ENCODE results near the gene VPS33A.

The VPS33A gene

DNA sequence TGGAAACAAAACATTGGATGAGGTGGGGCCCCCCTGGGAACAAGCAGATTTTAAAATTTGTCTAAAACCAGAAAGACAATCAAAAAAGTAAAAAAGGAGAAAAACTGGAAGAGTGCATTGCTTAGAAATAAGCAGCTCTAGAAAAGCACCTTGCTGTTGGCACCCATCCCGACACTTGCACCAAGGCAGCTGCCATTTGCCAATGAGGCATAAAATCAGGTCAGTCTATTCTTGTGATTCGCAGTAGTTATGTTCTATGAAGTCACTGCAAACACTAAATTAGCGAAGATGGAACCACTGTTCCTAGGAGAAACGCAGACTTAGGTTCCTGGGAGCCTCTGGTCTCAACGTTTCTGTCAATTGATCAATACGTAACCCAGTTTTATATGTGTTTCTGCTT, 16.2 kb downstream of the VPS33A start:
- DNase-seq = no peak

- DNase-seq = no peak
These were observed 20.7 kb downstream of the VPS33A start for GRCh38 chr12:122245553-122245952.

- no peak for DNase-seq
These were observed 21.5 kb downstream of the VPS33A start for GRCh38 chr12:122244565-122245371.

GRCh38 chr12:122243965-122244364, 22.3 kb downstream of the VPS33A start:
- DNase-seq = no peak

DNA sequence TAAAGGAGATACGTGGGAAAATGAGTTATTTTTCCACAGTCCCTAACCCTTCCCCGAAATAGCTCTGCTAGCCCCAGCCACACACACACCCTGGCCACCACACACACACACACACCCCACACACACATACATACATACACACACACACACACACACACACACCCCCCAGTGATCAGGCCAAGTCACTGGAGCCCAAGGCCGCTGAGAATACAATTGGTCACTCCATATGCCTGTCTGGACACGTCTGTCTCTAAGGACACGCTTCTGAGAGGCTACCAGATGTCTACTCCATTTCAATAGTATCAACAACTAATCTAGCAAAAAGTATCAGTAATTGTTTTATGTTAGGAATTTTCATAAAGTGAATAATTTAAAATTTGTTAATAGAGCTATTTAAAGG, 27.4 kb downstream of the VPS33A start:
- no peak for DNase-seq

DNA sequence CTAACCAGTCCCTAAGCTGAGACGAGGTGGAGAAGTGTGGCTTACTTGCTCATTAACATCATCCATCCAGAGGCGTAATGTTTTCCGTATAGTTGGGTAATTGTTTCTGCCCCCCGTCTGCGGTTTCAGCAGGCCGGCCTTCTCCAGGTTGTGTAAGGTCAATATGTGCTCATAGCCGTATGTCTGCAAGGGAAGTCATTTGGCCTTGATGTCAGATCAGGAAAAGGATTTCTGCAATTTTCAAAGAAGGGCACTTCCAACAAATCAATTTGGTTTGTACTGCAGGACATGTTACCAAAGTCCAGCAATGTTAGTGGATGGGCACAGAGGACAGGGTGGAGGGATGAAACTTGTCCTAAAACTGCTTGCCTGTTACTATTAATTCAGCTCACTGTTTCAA, 30.6 kb downstream of the VPS33A start:
- DNase-seq = no peak

DNA sequence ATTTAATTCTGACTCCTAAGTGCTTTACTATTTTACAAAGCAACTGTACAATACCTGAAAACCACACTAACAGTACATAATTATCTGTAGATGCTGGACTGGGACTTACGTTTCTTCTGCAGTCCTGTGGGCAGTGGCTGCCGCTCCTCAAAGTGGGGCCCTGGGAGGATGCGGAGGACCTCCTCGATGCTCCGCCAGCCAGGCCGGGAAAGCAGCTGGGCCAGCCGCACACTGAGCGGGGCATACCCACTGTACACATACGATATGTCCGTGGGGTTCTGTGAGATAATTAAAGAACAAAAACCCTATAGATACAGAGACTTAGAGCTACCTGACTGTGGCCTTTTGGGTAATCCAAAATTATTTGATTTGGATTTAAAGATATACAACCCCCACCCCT, 33.6 kb downstream of the VPS33A start:
- no peak for DNase-seq

GRCh38 chr12:122230798-122231197, 35.5 kb downstream of the VPS33A start:
- DNase-seq = no peak

- DNase-seq = no peak
These were observed 38.2 kb downstream of the VPS33A start for GRCh38 chr12:122228092-122228491.

GRCh38 chr12:122227341-122227740, 39.0 kb downstream of the VPS33A start:
- peak; percentile 16 for DNase-seq

DNA sequence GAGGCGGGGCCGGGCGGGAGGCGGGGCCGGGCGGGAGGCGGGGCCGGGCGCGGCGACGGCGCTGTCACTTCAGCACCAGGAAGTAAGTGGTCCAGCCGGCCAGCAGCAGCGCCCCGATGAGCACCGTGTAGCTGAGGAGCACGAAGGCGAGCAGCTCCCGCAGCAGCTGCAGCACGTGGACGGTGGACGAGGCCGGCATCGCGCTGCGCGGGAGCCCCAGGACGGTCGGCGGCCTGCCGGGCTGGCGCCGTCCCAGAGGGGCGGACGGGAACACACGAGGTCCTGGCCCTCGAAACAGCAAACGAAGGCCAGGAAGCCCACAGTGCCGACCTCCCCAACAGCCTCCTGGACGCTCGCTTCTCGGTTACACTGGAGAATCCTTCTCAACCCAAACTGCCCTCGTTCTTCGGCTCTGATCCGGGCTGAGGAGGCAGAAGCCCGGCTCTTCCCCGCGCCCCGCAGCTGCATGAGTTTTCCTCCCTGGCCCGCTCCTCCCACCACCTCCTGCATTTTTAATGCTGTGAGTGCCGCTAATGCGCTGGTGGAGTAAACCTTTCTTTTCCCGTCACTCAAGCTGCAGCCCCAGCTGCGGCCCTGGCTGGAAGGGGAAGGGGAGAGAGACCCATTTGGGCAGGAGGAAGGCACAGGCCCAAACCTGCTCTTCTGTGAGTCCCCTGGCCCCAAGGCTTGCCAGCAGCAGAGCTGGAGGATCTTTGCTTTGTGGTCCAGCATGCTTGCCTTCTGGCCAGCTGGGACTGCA, 39.7 kb downstream of the VPS33A start:
- no peak for DNase-seq

GRCh38 chr12:122225683-122226365, 40.5 kb downstream of the VPS33A start, which contains the start of gene DIABLO:
TSS of gene DIABLO (minus strand) at chr12:122226052. CDS start at chr12:122226014, 38 bp downstream.
- DNase-seq = peak; percentile 90

DNA sequence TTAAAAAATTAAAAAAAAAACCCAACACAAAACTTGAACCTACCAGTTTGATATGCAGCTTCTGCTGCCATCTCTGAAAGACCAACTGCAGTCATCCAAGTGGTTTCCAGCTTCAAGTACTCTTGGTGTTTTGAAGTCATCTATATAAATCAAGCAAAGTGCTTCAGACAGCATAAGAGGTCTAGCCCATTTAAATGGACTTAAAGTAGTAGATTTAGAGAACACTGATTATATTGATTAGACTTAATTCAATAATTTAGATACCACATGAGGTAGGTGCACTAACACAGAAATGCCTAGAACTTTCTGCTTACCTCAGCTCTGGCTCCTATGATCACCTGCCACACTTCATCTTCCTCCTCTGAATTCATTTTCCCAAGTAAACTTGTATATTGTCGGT, 49.8 kb downstream of the VPS33A start:
- no peak for DNase-seq

DNA sequence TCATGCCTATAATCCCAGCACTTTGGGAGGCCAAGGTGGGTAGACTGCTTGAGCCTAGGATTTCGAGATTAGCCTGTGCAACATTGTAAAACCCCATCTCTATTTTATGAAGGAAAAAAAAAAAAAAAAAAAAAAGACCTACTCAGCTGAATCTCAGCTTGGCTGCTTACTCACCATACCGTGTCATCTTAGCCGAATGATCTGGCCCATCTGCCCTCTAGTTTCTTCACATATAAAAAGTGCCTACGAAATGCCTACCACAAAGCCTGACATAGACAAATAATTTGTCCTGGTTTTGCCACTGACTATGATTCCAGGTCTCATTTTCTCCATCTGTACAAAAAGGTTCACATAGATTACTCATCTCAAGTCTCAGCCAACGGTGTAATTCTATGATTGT, 50.5 kb downstream of the VPS33A start:
- no peak for DNase-seq

GRCh38 chr12:122208073-122208820, 58.0 kb downstream of the VPS33A start:
- no peak for DNase-seq

DNA sequence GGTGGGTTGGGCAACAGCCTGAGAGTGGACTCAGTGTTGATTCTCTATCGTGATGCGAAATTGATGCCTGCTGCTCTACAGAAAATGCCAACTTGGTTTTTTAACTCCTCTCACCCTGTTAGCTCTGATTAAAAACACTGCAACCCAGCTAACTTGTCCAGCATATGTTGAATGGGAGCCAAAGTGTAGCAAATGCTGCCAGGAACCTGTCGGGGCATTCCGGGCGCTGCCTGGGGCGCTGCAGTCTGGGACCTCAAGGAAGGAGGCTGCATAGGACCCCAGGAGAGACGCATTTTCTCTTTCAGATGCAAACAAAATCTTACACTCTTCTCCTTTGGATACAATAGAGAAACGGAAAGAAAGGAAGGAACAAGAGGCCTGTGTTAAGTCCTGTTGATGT, 58.9 kb downstream of the VPS33A start:
- no peak for DNase-seq

- DNase-seq = no peak
These were observed 59.3 kb downstream of the VPS33A start for GRCh38 chr12:122206976-122207375.

DNA sequence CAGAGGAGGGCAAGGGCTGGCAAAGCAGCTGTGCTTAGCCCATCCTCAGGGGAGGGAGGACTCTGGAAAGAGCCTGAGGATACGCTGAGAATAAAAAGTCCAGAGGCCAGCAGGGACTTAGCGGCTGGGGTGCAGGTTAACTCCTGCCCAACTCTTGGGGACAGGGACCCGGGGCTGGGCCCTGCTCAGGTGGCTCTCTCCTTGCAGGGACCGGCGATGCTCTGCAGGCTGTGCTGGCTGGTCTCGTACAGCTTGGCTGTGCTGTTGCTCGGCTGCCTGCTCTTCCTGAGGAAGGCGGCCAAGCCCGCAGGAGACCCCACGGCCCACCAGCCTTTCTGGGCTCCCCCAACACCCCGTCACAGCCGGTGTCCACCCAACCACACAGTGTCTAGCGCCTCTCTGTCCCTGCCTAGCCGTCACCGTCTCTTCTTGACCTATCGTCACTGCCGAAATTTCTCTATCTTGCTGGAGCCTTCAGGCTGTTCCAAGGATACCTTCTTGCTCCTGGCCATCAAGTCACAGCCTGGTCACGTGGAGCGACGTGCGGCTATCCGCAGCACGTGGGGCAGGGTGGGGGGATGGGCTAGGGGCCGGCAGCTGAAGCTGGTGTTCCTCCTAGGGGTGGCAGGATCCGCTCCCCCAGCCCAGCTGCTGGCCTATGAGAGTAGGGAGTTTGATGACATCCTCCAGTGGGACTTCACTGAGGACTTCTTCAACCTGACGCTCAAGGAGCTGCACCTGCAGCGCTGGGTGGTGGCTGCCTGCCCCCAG, 60.0 kb downstream of the VPS33A start:
- DNase-seq = no peak

- no peak for DNase-seq
These were observed 61.0 kb downstream of the VPS33A start for GRCh38 chr12:122205053-122205925.

DNA sequence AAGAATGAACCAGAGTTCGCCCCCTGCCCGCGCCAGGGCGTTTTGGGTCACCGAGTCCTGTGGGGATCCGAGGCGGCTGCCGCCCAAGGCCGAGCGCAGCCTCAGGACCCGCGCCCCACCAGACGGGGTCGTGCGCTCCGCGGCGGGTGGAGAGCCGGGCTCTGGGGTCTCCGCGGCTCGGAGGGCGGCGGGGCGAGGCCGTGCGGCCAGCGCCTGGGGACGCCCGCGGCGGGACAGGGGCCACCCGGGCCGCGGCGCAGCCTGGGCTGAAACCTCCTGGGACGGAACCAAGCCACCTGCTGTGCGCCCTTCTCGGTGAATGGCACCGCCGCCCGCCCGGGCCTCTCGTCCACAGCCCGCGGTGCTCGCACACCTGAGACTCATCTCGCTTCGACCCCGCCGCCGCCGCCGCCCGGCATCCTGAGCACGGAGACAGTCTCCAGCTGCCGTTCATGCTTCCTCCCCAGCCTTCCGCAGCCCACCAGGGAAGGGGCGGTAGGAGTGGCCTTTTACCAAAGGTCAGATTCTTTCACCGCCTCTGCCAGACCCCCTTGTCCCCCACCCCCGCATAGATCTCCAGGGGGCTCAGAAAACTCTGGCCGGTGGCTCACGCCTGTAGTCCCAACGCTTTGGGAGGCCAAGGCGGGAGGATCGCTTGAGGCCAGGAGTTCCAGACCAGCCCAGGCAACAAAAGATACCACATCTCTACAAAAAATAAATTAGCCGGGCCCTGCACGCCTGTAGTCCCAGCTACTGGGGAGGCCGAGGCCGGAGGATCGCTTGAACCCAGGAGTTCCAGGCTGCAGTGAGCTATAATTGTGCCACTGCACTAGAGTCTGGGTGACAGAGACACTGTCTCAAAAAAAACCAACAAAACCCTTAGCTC, 61.9 kb downstream of the VPS33A start:
- no peak for DNase-seq
